GM23338 (cell line): ENCODE results near the gene HTR1E. TPM values are rescaled to one million over a fixed set of nuclear protein-coding genes. Genes with fewer than 3 reads are reported as not detected.
A peak's percentile ranks its signal among the peaks of the same experiment; 100 is the strongest.

Experiments used
- ATAC-seq: fragments of 200-7000 bp; cut with Tn5 transposase; 3 replicates; pipeline ENCODE4 v1.9.1; 2020
- DNase-seq: peaks from one replicate; pipeline ENCODE4 v3.0.0-alpha.2; 2015; ENCODE audit warnings: low spot score
- H2AFZ ChIP-seq: fragments of 200-600 bp; sonication (generic); 2 replicates; pipeline ENCODE4 v1.8.0; 2016; ENCODE audit warnings: antibody characterized with exemption, mild to moderate bottlenecking, moderate library complexity
- H3F3A ChIP-seq: fragments of 200-600 bp; sonication (generic); replicated peaks from 2 replicates; pipeline ENCODE4 v1.8.0; 2017; ENCODE audit warnings: antibody characterized with exemption, mixed run types, low read depth
- H3K27ac ChIP-seq: fragments of 200-600 bp; sonication (generic); 2 replicates; pipeline ENCODE4 v1.6.1; 2016; ENCODE audit warnings: low read depth
- H3K27me3 ChIP-seq: fragments of 200-600 bp; sonication (generic); 2 replicates; pipeline ENCODE4 v1.8.0; 2016; ENCODE audit warnings: mild to moderate bottlenecking, mixed run types, moderate library complexity; ENCODE audit not compliant: insufficient read depth
- H3K36me3 ChIP-seq: fragments of 200-600 bp; sonication (generic); 2 replicates; pipeline ENCODE4 v1.8.0; 2016; ENCODE audit warnings: mild to moderate bottlenecking; ENCODE audit not compliant: insufficient read depth
- H3K4me1 ChIP-seq: fragments of 200-600 bp; sonication (generic); 2 replicates; pipeline ENCODE4 v1.8.0; 2016; ENCODE audit warnings: mild to moderate bottlenecking, moderate library complexity; ENCODE audit not compliant: insufficient read depth
- H3K4me2 ChIP-seq: fragments of 200-600 bp; sonication (generic); 2 replicates; pipeline ENCODE4 v1.7.1; 2017; ENCODE audit warnings: mixed run types
- H3K4me3 ChIP-seq: fragments of 200-600 bp; sonication (generic); 2 replicates; pipeline ENCODE4 v1.6.1; 2016; ENCODE audit warnings: mixed run types
- H3K79me2 ChIP-seq: fragments of 200-600 bp; sonication (generic); replicated peaks from 2 replicates; pipeline ENCODE4 v1.8.0; 2017; ENCODE audit warnings: mild to moderate bottlenecking; ENCODE audit not compliant: insufficient read depth
- H3K9me2 ChIP-seq: fragments of 200-600 bp; sonication (generic); 2 replicates; pipeline ENCODE4 v1.8.0; 2017; ENCODE audit not compliant: insufficient read depth
- H4K20me1 ChIP-seq: fragments of 200-600 bp; sonication (generic); replicated peaks from 2 replicates; pipeline ENCODE4 v1.8.0; 2017; ENCODE audit warnings: mild to moderate bottlenecking; ENCODE audit not compliant: insufficient read depth
- H3K27ac Mint-ChIP-seq: 2 replicates; pipeline ENCODE4 v1.8.0; 2020; ENCODE audit warnings: inconsistent platforms, mild to moderate bottlenecking, moderate library complexity, mixed read lengths
- H3K27me3 Mint-ChIP-seq: 3 replicates; pipeline ENCODE4 v1.8.0; 2022; ENCODE audit warnings: low read depth, mild to moderate bottlenecking, moderate library complexity, mixed read lengths, inconsistent platforms; ENCODE audit not compliant: insufficient read depth, poor library complexity
- H3K36me3 Mint-ChIP-seq: 3 replicates; pipeline ENCODE4 v1.8.0; 2021; ENCODE audit warnings: low read depth, mild to moderate bottlenecking, inconsistent platforms, moderate library complexity, mixed read lengths
- H3K4me1 Mint-ChIP-seq: 3 replicates; pipeline ENCODE4 v1.8.0; 2020; ENCODE audit warnings: mild to moderate bottlenecking, inconsistent platforms, mixed read lengths
- H3K4me3 Mint-ChIP-seq: 3 replicates; pipeline ENCODE4 v1.8.0; 2021; ENCODE audit warnings: moderate library complexity, mild to moderate bottlenecking, inconsistent platforms, mixed read lengths
- H3K9me3 Mint-ChIP-seq: 3 replicates; pipeline ENCODE4 v1.8.0; 2020; ENCODE audit warnings: moderate library complexity, mild to moderate bottlenecking, inconsistent platforms, mixed read lengths
- CREB1 ChIP-seq: fragments of 250-450 bp; sonication (Bioruptor Pico); IDR thresholded peaks from 2 replicates; pipeline ENCODE4 v1.5.0; 2020; ENCODE audit warnings: low read depth, mild to moderate bottlenecking, moderate library complexity
- EZH2 ChIP-seq: fragments of 200-600 bp; sonication (generic); IDR thresholded peaks from one replicate; pipeline ENCODE4 v1.8.0; 2017; ENCODE audit warnings: antibody characterized with exemption, mild to moderate bottlenecking, low read depth; ENCODE audit not compliant: unreplicated experiment
- EZH2phosphoT487 ChIP-seq: fragments of 200-600 bp; sonication (generic); IDR thresholded peaks from one replicate; pipeline ENCODE4 v1.8.1; 2018; ENCODE audit warnings: antibody characterized with exemption; ENCODE audit not compliant: unreplicated experiment
- JUNB ChIP-seq: IDR thresholded peaks from one replicate; pipeline ENCODE4 v1.6.1; 2016; ENCODE audit warnings: antibody characterized with exemption; ENCODE audit not compliant: unreplicated experiment
- NANOG ChIP-seq: IDR thresholded peaks from 2 replicates; pipeline ENCODE4 v1.6.1; 2016; ENCODE audit warnings: antibody characterized with exemption, borderline replicate concordance
- POLR2AphosphoS5 ChIP-seq: IDR thresholded peaks from 2 replicates; pipeline ENCODE4 v1.6.1; 2016; ENCODE audit warnings: antibody characterized with exemption, low read depth
- STAT1 ChIP-seq: IDR thresholded peaks from one replicate; pipeline ENCODE4 v1.6.1; 2016; ENCODE audit warnings: antibody characterized with exemption; ENCODE audit not compliant: unreplicated experiment
- ZNF114 ChIP-seq: fragments of 250-450 bp; sonication (Bioruptor Pico); IDR thresholded peaks from 2 replicates; pipeline ENCODE4 v1.5.0; 2020; ENCODE audit warnings: mild to moderate bottlenecking, moderate library complexity
- ZNF331 ChIP-seq: fragments of 250-450 bp; sonication (Bioruptor Pico); IDR thresholded peaks from 2 replicates; pipeline ENCODE4 v1.5.0; 2020; ENCODE audit warnings: low read depth, mild to moderate bottlenecking, moderate library complexity
- polyA plus RNA-seq: library from polyadenylated mRNA; unstranded; fragments of >200 nt; fragmentation: Nextera tagmentation; extraction: Ambion mirVana; gene quantifications from 2 replicates; pipeline ENCODE4 v1.2.1, GENCODE V29; 2016
- total RNA-seq: library from RNA; depleted of rRNA; stranded (reverse); fragments of >200 nt; shearing (Covaris generic); gene quantifications from 2 replicates; pipeline ENCODE4 v1.2.3, GENCODE V29; 2014
- TF ChIP-seq, protein P1 (sequence below): fragments of 250-450 bp; sonication (Bioruptor Pico); IDR thresholded peaks from 2 replicates; pipeline ENCODE4 v1.5.0; 2020; ENCODE audit warnings: mild to moderate bottlenecking, moderate library complexity
- TF ChIP-seq, protein P2 (sequence below): IDR thresholded peaks from 2 replicates; pipeline ENCODE4 v1.6.1; 2016; ENCODE audit warnings: antibody characterized with exemption
- TF ChIP-seq, protein P3 (sequence below), 2 experiments: fragments of 200-600 bp in 1 of 2; sonication (generic) in 1 of 2; conservative IDR thresholded peaks; 2 replicates each; pipeline versions ENCODE4 v1.5.1 to v1.6.1; 2016 to 2017; ENCODE audit warnings: antibody characterized with exemption in 2 of 2, low read depth in 2 of 2, mild to moderate bottlenecking in 2 of 2, moderate library complexity in 1 of 2
- TF ChIP-seq, protein P4 (sequence below): IDR thresholded peaks from one replicate; pipeline ENCODE4 v1.6.1; 2018; ENCODE audit warnings: antibody characterized with exemption; ENCODE audit not compliant: unreplicated experiment

HTR1E gene
- total and polyA plus RNA-seq, 2 experiments from 2014 or later, result not detected

DNA sequence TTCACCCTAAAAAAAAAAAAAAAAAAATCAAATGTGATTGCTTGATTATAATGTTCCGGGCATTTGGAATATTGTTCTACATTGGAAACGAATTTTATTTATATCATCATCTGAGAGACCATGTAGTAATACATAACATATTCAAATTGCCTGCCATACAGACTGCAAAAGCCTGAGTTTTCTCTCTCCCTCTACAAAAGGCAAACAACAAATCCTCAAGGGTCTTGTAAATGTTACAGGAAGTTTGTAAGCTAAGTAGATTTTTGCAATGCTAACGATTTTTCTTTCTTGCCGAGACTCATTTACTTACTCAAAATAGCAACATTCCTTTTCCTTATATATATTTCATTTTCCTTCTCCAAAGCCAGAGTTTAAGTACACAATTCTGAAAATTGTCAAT, 49.0 kb upstream of the HTR1E start:
- peaks cover 6% of the 10 kb centered on the region; the same call in 2 of the 3 replicates for H3K36me3 Mint-ChIP-seq
- no peaks in the 10 kb centered on the region for H4K20me1 ChIP-seq

More for the DNA sequence above, 49.0 kb upstream of the HTR1E start:
- no peaks in the 10 kb centered on the region for H3K27me3 ChIP-seq
- Mint-ChIP-seq H3K27me3 (peaks cover 2% of the 10 kb centered on the region), H3K4me1 (peaks cover 26% of the 10 kb centered on the region), H3K4me3 (peak overlapping the region; percentile 22; the same call in 2 of the 3 replicates), H3K9me3 (peaks cover 13% of the 10 kb centered on the region), H3K27ac (peak overlapping the region; percentile 83)
- no peaks in the 10 kb centered on the region for H3K36me3 ChIP-seq
- H3K9me2 ChIP-seq, result peaks cover 21% of the 10 kb centered on the region
- no peaks in the 10 kb centered on the region for H3K79me2 ChIP-seq
- TF ChIP-seq, protein P1, sequence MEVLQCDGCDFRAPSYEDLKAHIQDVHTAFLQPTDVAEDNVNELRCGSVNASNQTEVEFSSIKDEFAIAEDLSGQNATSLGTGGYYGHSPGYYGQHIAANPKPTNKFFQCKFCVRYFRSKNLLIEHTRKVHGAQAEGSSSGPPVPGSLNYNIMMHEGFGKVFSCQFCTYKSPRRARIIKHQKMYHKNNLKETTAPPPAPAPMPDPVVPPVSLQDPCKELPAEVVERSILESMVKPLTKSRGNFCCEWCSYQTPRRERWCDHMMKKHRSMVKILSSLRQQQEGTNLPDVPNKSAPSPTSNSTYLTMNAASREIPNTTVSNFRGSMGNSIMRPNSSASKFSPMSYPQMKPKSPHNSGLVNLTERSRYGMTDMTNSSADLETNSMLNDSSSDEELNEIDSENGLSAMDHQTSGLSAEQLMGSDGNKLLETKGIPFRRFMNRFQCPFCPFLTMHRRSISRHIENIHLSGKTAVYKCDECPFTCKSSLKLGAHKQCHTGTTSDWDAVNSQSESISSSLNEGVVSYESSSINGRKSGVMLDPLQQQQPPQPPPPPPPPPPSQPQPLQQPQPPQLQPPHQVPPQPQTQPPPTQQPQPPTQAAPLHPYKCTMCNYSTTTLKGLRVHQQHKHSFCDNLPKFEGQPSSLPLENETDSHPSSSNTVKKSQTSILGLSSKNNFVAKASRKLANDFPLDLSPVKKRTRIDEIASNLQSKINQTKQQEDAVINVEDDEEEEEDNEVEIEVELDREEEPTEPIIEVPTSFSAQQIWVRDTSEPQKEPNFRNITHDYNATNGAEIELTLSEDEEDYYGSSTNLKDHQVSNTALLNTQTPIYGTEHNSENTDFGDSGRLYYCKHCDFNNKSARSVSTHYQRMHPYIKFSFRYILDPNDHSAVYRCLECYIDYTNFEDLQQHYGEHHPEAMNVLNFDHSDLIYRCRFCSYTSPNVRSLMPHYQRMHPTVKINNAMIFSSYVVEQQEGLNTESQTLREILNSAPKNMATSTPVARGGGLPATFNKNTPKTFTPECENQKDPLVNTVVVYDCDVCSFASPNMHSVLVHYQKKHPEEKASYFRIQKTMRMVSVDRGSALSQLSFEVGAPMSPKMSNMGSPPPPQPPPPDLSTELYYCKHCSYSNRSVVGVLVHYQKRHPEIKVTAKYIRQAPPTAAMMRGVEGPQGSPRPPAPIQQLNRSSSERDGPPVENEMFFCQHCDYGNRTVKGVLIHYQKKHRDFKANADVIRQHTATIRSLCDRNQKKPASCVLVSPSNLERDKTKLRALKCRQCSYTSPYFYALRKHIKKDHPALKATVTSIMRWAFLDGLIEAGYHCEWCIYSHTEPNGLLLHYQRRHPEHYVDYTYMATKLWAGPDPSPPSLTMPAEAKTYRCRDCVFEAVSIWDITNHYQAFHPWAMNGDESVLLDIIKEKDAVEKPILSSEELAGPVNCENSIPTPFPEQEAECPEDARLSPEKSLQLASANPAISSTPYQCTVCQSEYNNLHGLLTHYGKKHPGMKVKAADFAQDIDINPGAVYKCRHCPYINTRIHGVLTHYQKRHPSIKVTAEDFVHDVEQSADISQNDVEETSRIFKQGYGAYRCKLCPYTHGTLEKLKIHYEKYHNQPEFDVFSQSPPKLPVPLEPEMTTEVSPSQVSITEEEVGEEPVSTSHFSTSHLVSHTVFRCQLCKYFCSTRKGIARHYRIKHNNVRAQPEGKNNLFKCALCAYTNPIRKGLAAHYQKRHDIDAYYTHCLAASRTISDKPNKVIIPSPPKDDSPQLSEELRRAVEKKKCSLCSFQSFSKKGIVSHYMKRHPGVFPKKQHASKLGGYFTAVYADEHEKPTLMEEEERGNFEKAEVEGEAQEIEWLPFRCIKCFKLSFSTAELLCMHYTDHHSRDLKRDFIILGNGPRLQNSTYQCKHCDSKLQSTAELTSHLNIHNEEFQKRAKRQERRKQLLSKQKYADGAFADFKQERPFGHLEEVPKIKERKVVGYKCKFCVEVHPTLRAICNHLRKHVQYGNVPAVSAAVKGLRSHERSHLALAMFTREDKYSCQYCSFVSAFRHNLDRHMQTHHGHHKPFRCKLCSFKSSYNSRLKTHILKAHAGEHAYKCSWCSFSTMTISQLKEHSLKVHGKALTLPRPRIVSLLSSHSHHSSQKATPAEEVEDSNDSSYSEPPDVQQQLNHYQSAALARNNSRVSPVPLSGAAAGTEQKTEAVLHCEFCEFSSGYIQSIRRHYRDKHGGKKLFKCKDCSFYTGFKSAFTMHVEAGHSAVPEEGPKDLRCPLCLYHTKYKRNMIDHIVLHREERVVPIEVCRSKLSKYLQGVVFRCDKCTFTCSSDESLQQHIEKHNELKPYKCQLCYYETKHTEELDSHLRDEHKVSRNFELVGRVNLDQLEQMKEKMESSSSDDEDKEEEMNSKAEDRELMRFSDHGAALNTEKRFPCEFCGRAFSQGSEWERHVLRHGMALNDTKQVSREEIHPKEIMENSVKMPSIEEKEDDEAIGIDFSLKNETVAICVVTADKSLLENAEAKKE, result no peak
- TF ChIP-seq ZNF331 (no peak), POLR2AphosphoS5 (no peak), EZH2phosphoT487 (no peak), STAT1 (no peak), ZNF114 (no peak), NANOG (no peak), JUNB (no peak), CREB1 (CRISPR knock-in tag) (no peak), EZH2 (no peak)
- TF ChIP-seq, protein P2, sequence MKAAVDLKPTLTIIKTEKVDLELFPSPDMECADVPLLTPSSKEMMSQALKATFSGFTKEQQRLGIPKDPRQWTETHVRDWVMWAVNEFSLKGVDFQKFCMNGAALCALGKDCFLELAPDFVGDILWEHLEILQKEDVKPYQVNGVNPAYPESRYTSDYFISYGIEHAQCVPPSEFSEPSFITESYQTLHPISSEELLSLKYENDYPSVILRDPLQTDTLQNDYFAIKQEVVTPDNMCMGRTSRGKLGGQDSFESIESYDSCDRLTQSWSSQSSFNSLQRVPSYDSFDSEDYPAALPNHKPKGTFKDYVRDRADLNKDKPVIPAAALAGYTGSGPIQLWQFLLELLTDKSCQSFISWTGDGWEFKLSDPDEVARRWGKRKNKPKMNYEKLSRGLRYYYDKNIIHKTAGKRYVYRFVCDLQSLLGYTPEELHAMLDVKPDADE, result no peak
- TF ChIP-seq, protein P3, sequence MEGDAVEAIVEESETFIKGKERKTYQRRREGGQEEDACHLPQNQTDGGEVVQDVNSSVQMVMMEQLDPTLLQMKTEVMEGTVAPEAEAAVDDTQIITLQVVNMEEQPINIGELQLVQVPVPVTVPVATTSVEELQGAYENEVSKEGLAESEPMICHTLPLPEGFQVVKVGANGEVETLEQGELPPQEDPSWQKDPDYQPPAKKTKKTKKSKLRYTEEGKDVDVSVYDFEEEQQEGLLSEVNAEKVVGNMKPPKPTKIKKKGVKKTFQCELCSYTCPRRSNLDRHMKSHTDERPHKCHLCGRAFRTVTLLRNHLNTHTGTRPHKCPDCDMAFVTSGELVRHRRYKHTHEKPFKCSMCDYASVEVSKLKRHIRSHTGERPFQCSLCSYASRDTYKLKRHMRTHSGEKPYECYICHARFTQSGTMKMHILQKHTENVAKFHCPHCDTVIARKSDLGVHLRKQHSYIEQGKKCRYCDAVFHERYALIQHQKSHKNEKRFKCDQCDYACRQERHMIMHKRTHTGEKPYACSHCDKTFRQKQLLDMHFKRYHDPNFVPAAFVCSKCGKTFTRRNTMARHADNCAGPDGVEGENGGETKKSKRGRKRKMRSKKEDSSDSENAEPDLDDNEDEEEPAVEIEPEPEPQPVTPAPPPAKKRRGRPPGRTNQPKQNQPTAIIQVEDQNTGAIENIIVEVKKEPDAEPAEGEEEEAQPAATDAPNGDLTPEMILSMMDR (conservative IDR thresholded peaks at IDR 0.05; ENCODE audit: low read depth in 2 of 2), result no peak
- TF ChIP-seq, protein P4, sequence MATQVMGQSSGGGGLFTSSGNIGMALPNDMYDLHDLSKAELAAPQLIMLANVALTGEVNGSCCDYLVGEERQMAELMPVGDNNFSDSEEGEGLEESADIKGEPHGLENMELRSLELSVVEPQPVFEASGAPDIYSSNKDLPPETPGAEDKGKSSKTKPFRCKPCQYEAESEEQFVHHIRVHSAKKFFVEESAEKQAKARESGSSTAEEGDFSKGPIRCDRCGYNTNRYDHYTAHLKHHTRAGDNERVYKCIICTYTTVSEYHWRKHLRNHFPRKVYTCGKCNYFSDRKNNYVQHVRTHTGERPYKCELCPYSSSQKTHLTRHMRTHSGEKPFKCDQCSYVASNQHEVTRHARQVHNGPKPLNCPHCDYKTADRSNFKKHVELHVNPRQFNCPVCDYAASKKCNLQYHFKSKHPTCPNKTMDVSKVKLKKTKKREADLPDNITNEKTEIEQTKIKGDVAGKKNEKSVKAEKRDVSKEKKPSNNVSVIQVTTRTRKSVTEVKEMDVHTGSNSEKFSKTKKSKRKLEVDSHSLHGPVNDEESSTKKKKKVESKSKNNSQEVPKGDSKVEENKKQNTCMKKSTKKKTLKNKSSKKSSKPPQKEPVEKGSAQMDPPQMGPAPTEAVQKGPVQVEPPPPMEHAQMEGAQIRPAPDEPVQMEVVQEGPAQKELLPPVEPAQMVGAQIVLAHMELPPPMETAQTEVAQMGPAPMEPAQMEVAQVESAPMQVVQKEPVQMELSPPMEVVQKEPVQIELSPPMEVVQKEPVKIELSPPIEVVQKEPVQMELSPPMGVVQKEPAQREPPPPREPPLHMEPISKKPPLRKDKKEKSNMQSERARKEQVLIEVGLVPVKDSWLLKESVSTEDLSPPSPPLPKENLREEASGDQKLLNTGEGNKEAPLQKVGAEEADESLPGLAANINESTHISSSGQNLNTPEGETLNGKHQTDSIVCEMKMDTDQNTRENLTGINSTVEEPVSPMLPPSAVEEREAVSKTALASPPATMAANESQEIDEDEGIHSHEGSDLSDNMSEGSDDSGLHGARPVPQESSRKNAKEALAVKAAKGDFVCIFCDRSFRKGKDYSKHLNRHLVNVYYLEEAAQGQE, result no peak
- peak overlapping the region; percentile 7; the same call in 1 of the 2 replicates for H3K27ac ChIP-seq
- 0 out of 2 replicates have a peak overlapping the region, but pooled peaks have one; percentile 0 for H3K4me3 ChIP-seq
- H3K4me1 ChIP-seq, result peaks cover 28% of the 10 kb centered on the region
- ATAC-seq (no peak), DNase-seq (peak; percentile 7)
- no peak overlapping the region for H2AFZ ChIP-seq
- H3K4me2 ChIP-seq, result peak overlapping the region; percentile 36
- no peaks in the 10 kb centered on the region for H3F3A ChIP-seq
